ENCODE results near the gene CCDC3.

Gene CCDC3

DNA sequence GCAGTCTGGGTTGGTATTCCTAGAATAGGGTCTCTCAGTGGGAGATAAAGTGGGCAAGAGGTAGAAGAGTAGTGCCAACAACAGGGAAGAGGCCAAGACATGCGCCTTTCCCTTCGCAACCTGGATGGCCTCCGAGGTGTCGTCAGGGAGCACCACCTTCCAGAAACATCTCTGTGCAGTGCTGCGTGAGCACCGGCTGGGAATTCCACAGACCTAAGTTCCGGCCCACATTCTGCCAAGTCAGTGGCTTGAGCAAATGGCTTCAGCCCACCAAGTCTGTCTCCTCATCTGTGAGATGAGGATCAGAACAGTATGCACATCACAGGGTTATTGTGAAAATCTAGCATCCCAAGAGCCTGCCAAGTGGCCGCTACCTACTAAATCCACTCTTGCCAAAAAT lies 40.6 kb downstream of the CCDC3 start:
- DNase-seq, result no peak

DNA sequence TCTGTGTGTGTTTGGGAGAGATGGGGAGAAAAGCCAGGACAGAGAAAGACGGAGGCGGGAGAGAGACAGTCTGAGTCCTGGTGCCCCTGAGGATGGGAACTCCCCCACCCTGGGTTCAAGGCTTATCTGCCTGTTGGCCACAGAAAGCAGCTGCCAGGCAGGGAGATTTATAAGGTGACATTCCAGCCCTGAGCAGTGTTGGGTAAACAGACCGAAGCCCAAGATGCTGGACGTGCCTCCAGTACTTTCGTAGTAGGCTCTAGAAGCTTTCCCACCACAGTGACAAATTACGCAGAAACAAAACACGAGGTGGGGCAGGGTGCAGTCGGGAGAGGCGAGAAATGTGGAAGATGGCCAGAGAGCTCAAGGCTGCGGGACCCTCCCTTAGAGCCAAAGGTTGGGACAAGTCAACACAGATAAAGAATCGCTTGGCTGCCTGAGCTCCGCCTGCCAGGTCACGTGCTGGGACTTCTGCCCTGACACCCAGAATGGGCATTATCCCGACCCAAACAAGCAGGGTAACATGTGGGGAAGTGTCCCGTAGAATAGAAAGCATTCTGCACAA lies 41.1 kb downstream of the CCDC3 start:
- DNase-seq, result no peak

DNA sequence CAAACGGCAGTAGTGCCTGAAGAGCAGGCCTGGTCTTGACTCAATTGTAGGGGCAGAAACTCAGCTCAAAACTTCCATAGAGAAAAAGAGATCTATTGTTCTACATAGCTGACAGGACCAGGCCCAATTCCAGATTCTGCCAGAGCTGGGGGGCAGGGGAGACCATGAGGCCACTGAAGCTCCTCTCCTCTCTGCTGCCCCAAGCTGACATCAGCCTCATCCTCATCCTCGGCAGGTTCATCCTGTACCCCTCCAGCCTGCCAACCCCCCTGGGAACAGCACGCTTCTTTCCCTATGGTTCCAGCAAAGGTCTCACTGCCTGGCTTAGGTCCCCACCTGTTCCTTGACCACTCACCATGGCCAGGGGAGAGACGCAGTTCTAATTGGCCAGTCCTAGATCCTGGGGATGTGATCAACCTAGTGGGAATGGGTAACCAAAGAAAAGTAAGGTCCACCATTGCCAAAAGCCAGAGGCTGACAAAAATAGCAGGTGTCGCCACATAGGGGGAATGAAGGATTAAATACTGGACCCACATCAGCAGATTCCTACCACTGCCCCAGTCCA lies 42.9 kb downstream of the CCDC3 start:
- DNase-seq, result no peak

DNA sequence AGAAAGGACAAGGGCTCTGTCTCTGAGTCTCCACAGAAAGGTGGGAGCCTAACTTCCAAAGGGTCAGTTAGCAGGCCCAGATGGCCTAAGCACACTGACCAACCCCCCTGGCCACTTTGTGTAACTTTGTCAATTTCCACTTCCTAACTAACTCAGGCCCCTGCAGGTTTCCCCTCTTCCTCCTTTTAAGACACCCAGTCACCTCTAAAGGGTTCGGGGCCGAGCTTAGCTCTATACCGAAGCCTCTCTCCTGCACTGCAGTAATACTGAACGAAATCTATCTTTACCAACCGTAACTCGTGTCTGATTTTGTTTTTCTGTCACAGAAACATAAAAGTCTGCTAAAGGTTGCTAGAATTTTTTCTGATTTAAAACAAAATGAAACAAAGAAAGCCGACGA lies 44.4 kb downstream of the CCDC3 start:
- DNase-seq, result no peak

DNA sequence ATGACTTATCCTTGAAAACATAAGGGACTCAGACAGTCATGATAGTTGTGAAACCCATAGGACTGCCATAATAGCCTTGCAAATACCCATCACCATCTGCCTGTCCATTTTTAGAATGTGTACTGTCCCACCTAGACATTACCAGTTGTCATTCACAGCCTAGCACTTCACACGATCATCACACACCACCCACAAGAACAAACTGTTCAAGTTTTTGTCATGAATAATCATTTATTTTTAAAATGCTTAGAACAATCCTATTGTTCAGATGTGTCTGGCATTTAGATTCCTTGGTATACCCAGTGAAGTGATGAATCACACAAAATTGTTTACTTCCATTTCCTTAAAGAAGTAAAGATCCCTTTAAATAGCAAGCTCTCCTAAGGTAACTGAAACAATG lies 46.6 kb downstream of the CCDC3 start:
- DNase-seq, result no peak

DNA sequence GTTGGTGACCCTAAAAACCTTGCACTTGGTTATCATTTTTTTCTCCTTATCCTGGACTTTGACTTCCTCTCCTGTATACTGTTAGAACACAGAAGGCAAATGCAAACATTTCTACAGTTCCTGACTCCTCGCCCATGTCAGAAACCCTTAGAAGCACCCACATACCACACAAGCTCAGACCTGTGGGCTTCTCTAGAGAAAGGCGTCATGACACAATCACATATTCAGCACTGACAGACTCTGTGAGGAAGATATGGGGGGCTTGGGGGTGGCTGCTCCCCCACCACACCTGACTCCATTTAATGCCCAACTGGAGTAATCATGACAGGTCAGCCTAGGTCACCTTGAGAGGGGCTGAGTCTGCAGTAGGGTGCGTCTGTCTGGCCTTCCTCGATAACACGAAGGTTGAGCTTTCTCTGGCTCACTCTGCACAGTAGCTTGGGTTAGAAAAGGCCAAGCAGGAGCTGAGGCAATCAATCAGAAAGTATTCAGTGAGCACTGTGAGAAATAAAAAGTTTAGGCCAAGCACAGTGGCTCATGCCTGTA lies 50.9 kb downstream of the CCDC3 start:
- DNase-seq, result no peak

DNA sequence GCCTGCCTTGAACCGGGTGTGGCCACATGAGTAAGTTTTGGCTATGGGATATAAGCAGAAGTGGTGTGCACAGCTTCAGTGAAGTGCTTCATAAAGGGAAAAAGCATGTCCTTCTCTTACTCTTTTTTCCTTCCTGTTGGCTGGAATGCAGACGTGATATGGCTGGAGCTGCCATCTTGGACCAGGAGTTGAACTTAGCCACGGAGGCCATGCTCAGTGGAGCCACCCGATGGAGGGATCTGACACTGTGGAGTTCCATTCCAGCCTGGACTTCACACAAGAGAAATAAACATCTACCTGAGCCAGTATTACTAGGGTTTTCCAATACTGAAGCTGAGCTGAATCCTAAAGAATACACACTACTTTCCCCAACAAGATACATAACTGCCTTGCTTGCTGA lies 52.3 kb downstream of the CCDC3 start:
- no peak for DNase-seq

DNA sequence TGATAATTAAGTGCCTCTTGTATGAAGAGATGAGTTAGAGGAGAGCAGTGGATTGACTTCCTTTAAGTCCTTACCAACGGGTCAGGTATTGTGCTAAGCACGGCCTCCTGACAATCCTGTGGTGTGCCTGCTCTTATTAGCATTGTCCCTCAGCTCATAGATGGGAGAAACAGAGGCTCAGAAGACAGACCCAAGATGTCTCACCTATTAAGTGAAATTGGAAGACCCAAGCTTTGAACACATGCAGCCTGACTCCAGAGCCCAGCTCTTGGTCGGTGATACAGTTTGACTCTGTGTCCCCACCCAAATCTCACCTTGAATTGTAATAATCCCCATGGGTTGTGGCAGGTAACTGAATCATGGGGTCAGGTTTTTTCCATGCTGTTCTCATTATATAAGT lies 53.8 kb downstream of the CCDC3 start:
- DNase-seq, result no peak

DNA sequence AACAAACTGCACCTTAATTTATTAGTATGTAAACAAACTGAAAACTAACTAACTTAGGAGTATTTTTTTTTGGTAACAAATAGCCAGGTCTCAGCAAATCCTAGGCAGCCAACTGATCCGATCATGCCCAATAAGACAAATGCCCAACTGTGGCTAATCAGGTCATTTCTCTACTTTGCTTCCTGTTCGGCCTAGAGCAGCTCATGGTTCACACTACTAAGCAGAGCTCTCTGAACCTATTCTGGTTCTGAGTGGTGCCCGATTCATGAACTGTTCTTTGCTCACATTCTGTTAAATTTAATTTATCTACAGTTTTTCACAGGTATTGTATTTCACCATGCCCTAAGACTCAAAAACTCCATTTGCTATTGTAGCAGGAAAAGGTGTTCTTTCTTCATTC lies 55.1 kb downstream of the CCDC3 start:
- DNase-seq, result no peak

DNA sequence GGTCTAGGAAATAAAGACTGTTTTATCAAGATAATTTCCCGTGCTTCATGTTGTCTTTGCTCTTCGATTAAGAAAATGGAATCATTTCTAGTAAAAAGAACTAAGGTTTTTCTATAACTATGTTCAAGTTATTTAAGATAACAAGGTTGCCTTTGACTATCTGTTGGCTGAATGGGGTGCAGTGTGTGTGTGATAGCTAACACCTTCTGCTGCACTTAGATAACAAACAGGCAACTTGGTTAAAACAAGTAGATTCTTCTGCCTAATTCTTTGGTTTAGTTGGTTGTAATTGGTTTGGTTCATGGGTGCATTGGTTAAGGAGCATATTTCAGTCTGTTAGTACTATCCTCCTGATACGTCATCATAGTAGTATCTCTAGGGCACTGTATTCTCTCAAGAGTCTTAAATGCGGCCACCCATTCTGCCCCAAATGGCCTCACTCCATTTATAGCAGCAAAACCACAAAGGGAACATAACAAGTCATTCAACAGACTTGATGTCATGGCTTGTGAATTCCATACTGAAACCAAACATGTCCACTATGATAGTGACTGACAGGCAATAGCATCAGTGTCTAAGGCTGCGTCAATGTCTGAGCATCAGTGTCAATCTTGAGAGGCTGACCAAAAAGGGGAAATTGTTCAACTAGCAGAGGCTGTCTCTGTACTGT lies 55.7 kb downstream of the CCDC3 start:
- no peak for DNase-seq

DNA sequence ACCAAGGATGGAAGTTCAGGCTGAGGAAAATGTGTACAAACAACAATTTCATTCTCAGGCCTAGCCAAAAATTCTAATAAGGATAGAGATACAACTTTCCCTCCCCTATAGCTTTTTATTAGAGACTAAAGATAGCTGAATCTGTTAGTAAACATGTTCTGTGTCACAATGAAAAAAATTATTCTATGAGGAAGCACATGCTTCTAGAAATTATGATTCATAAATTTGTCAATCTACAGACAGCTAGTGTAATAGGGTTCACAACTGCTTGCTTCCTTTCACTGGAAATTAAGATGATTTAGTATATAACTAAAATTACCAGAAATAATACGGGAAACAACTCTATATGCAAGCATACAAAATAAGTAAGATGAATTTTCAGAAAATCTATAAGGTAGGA lies 56.6 kb downstream of the CCDC3 start:
- DNase-seq, result no peak

DNA sequence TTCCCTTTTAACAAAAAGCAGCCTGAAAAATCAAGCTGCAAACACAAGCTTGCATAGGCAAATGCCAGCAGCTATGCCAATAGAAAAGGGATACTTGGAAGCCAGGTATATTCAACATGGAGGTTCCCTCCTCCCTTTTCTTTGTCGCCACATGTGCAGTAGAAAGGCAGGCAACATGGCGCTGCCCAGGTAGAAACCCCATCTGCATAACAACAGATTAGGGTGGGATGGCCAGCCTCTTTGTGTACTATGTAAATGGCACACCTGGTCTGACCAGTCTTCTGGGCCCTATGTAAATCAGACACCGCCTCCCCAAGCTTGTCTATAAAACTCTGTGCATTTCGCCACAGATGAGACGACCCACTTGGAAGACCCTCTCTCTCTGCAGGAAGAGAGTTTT lies 58.1 kb downstream of the CCDC3 start:
- DNase-seq, result no peak

DNA sequence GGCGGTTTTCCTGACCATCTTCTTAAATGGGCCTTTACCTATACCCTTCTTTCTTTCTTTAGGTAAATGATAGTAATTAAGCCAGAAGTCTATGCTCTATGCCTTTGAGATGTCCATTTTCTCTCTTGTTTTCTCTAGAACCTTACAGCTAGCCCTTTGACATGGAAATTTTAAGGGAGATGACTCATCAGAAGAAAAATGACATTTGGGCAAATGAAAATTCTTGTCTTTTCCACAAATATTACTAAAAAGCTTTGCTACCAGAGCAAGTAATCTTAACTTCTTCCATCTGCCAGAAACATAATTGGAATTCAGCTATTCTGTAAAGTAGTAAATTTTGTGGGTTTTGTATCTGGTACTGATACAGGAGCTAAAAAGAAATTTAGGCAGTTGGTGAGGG lies 59.5 kb downstream of the CCDC3 start:
- DNase-seq, result no peak

DNA sequence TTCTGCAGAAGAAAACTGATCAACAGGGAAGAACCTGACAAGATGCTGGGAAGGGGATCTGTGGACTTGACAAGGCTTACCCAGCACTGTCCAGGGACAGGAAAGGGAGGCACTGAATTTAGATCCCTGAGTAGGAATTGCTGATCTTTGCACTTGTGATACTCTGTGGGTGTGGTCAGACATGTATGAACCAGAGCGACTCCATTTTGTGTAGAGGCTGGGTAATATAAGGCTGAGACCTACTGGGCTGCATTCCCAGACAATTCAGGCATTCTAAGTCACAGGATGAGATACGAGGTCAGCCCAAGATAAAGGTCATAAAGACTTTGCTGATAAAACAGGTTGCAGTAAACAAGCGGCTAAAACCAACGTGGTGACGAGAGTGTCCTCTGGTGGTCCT lies 60.7 kb downstream of the CCDC3 start:
- DNase-seq, result no peak

DNA sequence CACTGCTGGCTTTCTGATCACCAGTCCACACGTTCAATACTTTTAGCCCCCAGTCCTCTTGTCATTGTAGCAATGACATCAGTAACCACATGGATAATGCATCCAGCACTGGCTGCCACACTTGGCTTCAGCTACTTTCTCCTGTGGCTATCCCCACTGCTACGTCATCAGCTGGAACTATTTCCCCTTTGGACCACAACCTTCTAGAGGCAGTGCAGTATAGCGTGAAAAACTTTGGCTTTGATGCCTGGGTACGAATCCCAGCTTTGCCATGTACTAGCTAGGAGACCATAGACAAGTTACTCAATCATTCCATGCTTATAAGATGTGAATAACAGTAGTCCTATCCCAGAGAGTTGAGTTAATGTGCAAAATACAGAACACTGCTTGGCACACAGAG lies 63.2 kb downstream of the CCDC3 start:
- DNase-seq, result no peak

DNA sequence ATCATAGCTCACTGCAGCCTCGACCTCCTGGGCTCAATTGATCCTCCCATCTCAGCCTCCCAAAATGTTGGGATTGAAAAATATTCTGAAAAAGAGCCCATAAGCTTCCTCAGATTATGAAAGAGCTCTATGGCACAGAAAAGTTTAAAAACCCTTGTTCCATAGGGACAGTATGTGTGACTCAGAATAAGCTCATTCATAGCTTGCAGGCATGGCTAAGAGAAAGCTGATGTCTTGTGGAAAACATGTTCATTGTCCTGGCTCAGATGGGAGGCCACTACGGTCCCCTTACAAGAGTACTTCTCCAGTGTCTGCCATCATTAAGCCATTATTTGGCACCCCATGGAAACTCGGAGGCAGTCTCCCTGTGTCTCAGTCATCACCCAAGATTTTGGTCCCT lies 64.0 kb downstream of the CCDC3 start:
- no peak for DNase-seq

DNA sequence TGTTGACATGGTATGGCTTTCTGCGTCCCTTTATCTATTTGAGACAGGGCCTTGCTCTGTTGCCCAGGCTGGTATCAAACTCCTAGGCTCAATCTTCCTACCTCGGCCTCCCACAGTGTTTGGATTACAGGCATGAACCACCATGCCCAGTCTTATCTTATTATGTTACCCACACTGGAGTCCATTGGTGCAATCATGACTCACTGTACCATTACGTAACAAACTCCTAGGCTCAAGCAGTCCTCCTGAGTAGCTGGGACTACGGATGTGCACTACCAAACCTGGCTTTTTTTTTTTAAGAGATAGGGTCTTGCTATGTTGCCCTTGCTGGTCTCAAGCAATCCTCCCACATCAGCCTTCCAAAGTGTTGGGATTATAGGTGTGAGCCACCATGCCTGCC lies 66.7 kb downstream of the CCDC3 start:
- DNase-seq, result no peak

DNA sequence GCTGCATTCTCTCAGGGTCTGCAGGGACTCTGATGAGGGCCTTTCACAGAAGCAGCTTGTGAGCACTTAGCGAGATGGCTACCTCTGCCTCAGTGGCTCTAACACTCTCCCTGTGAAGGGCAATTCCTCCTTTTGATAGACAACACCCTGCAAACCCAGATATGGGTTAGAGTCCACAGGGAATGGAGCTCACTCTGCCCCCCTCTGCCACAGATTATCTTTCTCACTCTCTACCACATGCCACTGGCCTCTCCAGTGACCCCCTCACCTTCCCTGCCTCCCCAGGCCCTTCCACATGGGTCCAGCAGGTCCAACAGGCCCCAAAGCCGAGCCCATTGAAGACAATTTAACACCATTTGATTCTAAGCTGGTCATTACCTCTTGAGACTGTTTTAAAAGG lies 72.1 kb downstream of the CCDC3 start:
- DNase-seq, result no peak

DNA sequence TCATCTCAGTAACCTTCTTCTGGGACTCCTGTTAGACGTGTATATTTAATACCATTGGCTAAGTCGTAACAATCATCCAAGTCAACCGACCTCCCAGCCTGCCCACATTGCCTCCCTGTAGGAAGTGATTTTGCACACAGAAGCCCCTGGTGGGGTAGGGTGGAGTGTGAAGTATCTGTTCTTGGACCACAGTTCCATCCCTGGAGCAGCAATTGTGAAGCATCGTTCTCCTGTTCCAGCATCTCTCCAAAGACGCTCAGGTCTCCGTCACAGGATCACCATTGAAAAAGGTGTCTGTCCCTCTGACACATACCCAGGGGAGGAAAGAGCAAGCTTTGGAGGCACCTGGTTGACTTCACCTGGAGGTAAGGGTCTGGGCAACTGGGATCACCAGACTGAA lies 72.9 kb downstream of the CCDC3 start:
- no peak for DNase-seq

DNA sequence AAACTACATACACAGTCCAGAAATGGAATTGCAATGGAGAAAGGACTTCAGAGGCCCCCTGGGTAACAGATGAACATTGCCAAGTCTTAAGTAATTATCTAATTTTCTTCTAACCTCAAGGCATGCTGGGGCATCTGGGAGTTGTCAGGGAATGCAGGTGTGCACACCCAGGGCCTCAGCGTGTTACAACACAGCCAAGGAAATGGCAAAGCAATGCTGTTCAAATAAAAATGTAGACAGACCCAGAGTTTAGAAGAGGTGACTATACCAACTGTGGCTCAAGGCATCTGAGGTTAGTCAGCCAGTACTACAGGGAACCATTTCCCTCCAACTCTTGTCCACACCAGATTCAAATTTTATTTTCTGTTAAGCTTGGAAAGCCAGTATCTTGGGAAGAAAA lies 73.6 kb downstream of the CCDC3 start:
- DNase-seq, result no peak

DNA sequence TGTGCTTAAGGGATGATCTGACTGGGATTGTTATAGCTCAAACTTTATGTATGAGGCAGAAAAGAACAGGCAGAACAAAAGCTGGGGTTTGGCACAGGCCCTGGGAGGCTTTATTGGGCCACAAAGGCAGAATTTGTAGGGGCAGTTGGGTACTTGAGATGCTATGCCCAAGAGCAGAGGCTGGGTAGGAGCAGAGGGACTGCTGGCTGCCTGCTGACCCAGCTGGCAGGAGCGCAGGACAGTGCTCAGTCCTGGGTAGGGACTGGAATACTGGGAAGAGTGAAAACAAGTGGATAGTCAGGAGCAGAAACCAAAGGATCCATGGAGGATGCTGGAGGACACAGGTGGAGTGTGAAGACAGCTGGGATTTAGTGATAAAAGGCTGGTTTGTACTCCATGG lies 75.7 kb downstream of the CCDC3 start:
- DNase-seq, result no peak

DNA sequence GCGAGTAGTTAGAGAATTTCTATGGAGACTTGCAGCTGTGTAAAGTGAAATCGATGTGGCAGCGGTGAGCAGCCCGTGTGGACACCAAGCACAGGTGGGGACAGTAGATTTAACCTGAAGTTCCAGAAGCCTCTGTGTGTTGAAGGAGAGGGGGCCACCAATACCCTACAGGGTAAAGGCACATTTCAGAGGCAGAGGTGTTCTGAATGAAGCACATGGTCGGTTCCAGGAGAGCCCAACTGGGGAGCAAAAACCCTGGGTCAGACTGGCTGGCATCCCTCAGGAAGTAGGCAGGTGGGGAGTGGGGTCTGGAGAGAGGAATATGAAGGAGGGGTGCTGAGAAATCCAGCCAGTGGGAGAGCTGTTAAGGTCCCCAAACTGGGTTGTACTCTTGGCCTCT lies 76.6 kb downstream of the CCDC3 start:
- no peak for DNase-seq

DNA sequence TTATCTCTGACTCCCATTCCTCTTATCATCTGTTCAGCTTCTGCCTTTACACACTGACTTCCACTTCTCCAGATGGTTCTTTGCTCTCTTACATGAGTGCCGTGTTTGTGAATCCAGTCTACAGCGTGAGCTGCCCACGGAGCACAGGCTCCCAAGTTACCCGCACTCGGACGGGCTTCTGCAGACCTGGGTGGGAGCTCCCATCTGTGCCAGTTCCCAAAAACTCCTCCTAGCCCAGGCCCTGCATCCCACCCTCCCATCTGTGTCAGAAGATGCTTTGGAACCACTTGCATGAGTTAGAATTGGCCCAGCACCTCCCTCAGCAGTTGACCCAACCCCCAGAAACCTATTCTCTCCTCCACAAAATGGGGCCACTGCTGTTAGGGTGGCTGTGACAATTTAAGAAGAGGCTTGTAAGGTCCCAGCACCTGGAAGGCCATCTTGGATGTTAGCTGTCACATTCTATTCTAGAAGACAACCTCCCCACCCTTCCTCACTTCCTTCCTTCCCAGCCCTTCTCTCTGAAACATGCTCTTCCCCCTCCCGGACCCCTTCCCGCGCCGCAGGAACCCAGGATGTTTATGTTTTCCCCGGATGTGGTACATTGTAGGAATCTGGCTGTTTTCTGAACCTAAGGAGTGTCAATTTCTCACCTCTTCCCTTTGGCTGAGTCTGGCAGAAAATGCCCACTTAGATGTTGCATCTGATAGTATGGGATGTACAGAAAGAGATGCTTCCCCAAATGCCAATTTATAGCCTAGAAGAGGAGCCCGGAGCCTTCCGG lies 79.2 kb downstream of the CCDC3 start:
- no peak for DNase-seq

DNA sequence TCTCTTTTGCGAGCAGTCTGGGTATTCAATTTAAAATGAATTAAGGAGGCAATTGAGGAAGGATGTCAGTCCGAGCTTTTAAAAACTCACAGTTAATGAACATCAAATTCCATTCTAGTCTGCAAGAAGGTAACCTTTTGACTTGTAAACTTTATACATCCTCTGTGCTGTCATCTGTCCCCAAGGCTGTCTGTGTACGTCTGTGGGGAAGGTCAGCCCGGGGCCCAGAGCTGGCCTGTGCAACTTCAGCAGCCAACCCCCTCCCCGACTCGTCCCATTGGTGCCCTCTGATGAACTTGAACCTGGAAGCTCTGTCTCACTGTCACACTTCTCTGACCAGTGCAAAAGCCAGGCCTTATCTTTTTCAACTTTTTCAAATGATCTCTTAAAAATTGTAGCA lies 80.3 kb downstream of the CCDC3 start:
- DNase-seq, result no peak

Measured in CD4-positive, alpha-beta T cell treated with Interleukin-21 for 1 hour (primary cell).